GM10248 (cell line): ENCODE data around the gene FASTKD1.
"Not testable (repeated sequence)": the region's sequence is repeated elsewhere in the genome, so short reads cannot be mapped to it uniquely, and the experiment has no call there.

ENCODE experiments used
- CTCF ChIA-PET: fragments of 300-600 bp; sonication (Branson Sonifier 250); formaldehyde crosslinking; extraction: SDS; loops from one replicate; lab custom pipeline; 2021; ENCODE audit warnings: antibody characterized with exemption; lab: Yijun Ruan, JAX
- POLR2A ChIA-PET: fragments of 350-650 bp; sonication (Branson Sonifier 250); formaldehyde crosslinking; extraction: SDS; loops from one replicate; lab custom pipeline; 2020; ENCODE audit warnings: antibody characterized with exemption; lab: Yijun Ruan, JAX
- DNase-seq: peaks from one replicate; pipeline ENCODE4 v3.0.0; 2012; ENCODE audit errors: extremely low spot score
- TF ChIP-seq, protein P1 (sequence below): IDR thresholded peaks from 2 replicates; pipeline ENCODE4 v1.5.1; 2012; ENCODE audit warnings: mild to moderate bottlenecking, low read depth; ENCODE audit errors: extremely low read depth, missing control alignments, control extremely low read depth

The FASTKD1 gene

DNA sequence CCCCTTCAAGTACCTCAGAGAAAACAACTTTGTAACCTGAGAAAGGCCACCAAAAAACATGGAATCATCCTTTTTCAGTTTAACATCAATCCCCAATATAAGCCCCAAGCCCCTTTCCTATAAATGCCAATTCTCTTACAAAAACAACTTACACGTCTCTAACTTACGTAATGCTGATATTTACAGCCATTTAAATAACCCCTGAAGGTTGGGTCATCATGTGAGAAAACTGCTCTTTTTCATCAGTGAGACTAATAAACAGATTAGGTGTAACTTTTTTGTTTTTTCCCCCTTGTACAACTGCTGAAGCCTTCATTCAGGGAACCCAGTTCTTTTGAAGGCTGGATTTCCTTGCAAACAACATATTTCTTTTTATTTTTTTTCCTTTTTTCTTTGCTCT is 3.7 kb downstream of the FASTKD1 start:
- ChIA-PET POLR2A (no interaction called here), CTCF (no interaction called here)
- TF ChIP-seq, protein P1, sequence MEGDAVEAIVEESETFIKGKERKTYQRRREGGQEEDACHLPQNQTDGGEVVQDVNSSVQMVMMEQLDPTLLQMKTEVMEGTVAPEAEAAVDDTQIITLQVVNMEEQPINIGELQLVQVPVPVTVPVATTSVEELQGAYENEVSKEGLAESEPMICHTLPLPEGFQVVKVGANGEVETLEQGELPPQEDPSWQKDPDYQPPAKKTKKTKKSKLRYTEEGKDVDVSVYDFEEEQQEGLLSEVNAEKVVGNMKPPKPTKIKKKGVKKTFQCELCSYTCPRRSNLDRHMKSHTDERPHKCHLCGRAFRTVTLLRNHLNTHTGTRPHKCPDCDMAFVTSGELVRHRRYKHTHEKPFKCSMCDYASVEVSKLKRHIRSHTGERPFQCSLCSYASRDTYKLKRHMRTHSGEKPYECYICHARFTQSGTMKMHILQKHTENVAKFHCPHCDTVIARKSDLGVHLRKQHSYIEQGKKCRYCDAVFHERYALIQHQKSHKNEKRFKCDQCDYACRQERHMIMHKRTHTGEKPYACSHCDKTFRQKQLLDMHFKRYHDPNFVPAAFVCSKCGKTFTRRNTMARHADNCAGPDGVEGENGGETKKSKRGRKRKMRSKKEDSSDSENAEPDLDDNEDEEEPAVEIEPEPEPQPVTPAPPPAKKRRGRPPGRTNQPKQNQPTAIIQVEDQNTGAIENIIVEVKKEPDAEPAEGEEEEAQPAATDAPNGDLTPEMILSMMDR, result no peak
- DNase-seq, result no peak

DNA sequence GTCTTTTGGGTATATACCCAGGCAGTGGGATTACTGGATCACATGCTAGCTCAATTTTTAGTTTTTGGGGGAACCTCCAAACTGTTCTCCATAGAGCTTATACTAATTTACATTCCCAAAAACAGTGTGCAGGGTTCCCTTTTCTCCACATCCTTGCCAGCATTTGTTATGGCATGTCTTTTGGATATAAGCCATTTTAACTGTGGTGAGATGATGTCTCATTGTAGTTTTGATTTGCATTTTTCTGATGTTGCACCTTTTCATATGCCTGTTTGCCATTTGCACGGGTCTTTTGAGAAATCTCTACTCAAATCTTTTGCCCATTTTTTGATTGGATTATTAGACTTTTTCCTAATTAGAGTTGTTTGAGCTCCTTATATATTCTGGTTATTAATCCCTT is 8.0 kb downstream of the FASTKD1 start:
- DNase-seq, result no peak
- POLR2A ChIA-PET, result no interaction called here
- CTCF ChIA-PET, result interaction anchor here (1.2 to 2.2 kb wide), 4 partner anchors 13 to 363 kb away, joined by 3 to 4 read pairs (median 4); partner anchors contain the start of gene PPIG
- TF ChIP-seq, protein P1, result no peak

DNA sequence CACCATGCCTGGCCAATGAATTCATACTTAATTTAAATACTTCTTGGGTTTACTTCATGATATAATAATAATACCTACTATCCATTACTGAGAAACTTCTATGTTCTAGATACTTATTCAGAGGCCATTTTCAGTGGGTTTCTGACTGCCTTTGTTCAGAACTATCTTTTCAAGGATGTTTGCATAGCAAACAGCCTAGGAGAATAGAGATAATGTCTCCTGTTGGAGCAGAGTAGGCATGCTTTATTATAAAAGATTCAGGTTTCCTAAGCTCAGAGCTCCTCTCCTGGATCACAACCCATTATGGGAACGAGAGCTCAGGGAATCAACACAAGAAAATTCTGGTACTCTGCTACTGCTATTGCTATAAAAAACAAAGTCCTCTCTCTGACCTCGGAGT is 11.1 kb downstream of the FASTKD1 start:
- CTCF ChIA-PET, result interaction anchor here (0.8 to 1.0 kb wide), 3 partner anchors 10 to 13 kb away, joined by 3 read pairs; partner anchors contain the start of gene FASTKD1
- POLR2A ChIA-PET, result no interaction called here
- no peak for DNase-seq
- TF ChIP-seq, protein P1, result no peak

DNA sequence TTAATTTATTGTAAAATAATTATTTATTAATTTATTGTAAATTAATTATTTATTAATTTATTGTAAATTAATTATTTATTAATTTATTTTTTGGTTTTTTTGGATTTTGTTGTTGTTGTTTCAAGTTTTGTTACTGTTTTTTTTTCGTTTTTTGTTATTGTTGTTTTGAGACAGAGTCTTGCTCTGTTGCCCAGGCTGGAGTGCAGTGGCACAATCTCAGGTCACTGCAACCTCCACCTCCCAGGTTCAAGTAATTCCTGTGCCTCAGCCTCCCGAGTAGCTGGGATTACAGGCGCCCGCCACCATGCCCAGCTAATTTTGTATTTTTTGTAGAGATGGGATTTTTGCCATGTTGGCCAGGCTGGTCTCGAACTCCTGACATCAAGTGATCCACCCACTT is 11.6 kb downstream of the FASTKD1 start:
- DNase-seq, POLR2A ChIA-PET: not testable (repeated sequence)
- CTCF ChIA-PET, result interaction anchor here (0.8 to 1.0 kb wide), 3 partner anchors 10 to 13 kb away, joined by 3 read pairs; partner anchors contain the start of gene FASTKD1

DNA sequence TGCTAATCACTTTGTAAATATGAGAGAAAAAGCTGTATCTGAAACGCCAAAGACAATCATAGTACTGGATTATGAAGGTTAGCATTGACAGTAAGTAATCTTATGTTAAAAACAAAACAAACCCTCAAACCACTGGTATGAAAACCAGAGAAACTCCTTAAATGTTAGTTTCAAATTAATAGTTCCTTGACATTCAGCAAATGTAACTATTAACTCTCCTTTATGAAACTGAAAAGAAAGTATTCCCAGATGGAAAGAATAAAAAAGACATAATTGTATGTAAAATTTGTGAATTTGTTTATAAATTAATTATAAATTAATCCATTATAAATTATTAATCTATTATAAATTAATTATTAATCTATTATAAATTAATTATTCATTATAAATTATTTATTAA is 12.3 kb downstream of the FASTKD1 start:
- no peak for DNase-seq
- TF ChIP-seq, protein P1, result no peak
- ChIA-PET POLR2A (no interaction called here), CTCF (no interaction called here)

DNA sequence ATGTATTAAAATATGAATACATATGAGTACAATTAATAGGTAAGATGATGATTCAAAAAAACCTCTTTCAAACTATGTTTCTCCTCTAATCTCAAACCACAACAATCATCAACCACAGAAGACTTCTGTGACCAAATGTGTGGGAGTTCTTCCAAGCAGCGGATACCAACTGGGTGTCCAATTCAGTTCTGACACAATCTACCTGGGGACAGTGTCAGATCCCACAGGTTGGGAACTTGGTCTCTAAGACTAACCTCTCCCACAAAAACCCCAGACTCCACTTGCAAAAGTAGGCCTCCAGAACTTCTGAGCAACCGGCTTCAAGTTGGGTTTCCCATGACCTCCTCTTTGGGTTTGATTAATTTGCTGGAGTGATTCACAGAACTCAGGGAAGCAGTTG is 26.9 kb downstream of the FASTKD1 start:
- no peak for DNase-seq
- CTCF ChIA-PET, result interaction anchor here (1.2 kb wide), 1 partner anchor 29 kb away, joined by 4 read pairs; no protein-coding TSS in a partner anchor
- POLR2A ChIA-PET, result no interaction called here
- TF ChIP-seq, protein P1, result no peak

DNA sequence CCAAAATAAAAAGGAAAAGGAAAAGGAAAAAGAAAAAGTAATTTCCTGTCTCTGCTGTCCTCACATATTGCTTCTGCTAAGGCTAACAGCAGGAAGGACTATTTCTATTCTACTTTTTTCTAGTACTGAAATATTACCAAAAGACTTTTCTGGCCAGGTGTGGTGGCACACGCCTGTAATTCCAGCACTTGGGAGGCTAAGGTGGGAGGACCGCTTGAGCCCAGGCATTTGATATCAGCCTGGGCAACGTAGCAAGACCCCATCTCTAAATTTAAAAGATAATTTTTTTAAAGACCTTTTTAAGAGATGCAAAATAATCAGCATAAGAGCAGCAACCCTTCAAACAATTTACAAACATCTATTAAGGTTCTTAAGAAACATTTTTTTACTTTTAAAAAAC is 31.2 kb downstream of the FASTKD1 start:
- TF ChIP-seq, protein P1, result no peak
- no peak for DNase-seq
- ChIA-PET CTCF (no interaction called here), POLR2A (no interaction called here)
